ENCODE data around the gene ANKS1B. TPM values are rescaled to one million over a fixed set of nuclear protein-coding genes. Genes with fewer than 3 reads are reported as not detected.

Gene ANKS1B
- total and polyA plus RNA-seq, 7 donors, result 1.0 to 57.3 (median 30.1) TPM; not detected in 1

- DNase-seq, result no peak
- H3K9me3 ChIP-seq, result no peaks in the 10 kb centered on the region
- H3K27me3 ChIP-seq, result no peaks in the 10 kb centered on the region
- 84 to 87% methylated on average over 6 of the region's 6 CpGs for WGBS, 2 donors
- no peaks in the 10 kb centered on the region for H3K36me3 ChIP-seq
- TF ChIP-seq POLR2AphosphoS5 (IDR thresholded peaks at IDR 0.05), result no peak
- TF ChIP-seq, protein P1, sequence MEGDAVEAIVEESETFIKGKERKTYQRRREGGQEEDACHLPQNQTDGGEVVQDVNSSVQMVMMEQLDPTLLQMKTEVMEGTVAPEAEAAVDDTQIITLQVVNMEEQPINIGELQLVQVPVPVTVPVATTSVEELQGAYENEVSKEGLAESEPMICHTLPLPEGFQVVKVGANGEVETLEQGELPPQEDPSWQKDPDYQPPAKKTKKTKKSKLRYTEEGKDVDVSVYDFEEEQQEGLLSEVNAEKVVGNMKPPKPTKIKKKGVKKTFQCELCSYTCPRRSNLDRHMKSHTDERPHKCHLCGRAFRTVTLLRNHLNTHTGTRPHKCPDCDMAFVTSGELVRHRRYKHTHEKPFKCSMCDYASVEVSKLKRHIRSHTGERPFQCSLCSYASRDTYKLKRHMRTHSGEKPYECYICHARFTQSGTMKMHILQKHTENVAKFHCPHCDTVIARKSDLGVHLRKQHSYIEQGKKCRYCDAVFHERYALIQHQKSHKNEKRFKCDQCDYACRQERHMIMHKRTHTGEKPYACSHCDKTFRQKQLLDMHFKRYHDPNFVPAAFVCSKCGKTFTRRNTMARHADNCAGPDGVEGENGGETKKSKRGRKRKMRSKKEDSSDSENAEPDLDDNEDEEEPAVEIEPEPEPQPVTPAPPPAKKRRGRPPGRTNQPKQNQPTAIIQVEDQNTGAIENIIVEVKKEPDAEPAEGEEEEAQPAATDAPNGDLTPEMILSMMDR (IDR thresholded peaks at IDR 0.05), result no peak
- TF ChIP-seq EP300 (IDR thresholded peaks at IDR 0.05), result no peak
- TF ChIP-seq POLR2A (IDR thresholded peaks at IDR 0.05), result no peak
- intact Hi-C loops (cut with DNase I), result no loop called here
- no peaks in the 10 kb centered on the region for H3K4me1 ChIP-seq
- no peak overlapping the region for H3K4me3 ChIP-seq
- H3K27ac ChIP-seq, result no peak overlapping the region
These were observed 592.5 kb downstream of the ANKS1B start for GRCh38 chr12:99392091-99392850.

DNA sequence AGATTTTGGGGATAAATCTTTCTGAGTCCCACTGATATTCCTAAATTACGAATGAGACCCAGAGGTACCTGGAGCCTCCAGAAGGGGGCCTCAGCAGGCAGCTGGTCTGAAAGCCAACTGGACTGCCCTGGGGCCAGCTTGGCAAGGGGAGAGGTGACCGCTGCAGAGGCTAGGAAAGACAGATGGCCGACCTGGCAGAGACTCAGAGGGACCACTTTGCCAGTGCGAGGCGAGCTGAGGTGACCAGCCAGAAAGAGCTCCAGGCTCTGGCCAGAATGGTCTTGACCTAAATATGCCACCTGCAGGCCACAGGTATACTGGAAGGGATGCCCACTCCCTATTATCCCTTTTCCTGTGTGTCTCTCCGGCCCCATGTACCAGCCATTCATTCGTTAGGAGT lies 594.0 kb downstream of the ANKS1B start:
- WGBS, 2 donors, result 70 to 80% methylated on average over 7 of the region's 7 CpGs
- DNase-seq, result no peak
- intact Hi-C loops (cut with DNase I), result no loop called here

DNA sequence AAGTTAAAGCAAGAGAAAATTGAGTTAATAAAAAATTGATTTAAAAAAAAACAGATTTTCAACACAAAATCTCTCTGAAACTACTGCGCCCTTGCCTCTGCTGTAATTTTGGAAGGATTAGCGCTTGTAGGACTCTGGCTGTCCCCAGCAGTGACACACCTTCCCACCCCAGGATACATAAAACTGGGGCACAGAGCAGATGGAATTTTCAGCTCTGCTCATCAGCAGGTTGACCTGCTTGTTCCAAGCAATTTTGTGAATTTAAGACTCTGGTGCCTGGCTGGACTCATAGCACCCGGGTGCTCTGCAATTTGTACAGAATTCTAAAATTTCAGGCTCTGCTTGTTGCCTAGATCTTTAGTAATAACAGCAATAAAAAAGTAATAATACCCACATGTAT lies 595.0 kb downstream of the ANKS1B start:
- Histone ChIP-seq H3K4me1 (no peaks in the 10 kb centered on the region), H3K9me3 (no peaks in the 10 kb centered on the region), H3K27ac (no peak overlapping the region), H3K27me3 (no peaks in the 10 kb centered on the region), H3K36me3 (no peaks in the 10 kb centered on the region), H3K4me3 (no peak overlapping the region)
- intact Hi-C loops (cut with DNase I), result no loop called here
- WGBS, 2 donors, result 89 to 94% methylated on average over 3 of the region's 3 CpGs
- TF ChIP-seq EP300 (IDR thresholded peaks at IDR 0.05) (no peak), POLR2AphosphoS5 (IDR thresholded peaks at IDR 0.05) (no peak), POLR2A (IDR thresholded peaks at IDR 0.05) (no peak)
- TF ChIP-seq, protein P1 (IDR thresholded peaks at IDR 0.05), result no peak
- no peak for DNase-seq

More for the DNA sequence above, 594.0 kb downstream of the ANKS1B start:
- no peaks in the 10 kb centered on the region for H3K27me3 ChIP-seq
- no peak for TF ChIP-seq EP300 (IDR thresholded peaks at IDR 0.05)
- no peak for TF ChIP-seq POLR2AphosphoS5 (IDR thresholded peaks at IDR 0.05)
- TF ChIP-seq, protein P1 (IDR thresholded peaks at IDR 0.05), result no peak
- no peak for TF ChIP-seq POLR2A (IDR thresholded peaks at IDR 0.05)
- H3K9me3 ChIP-seq, result no peaks in the 10 kb centered on the region
- no peaks in the 10 kb centered on the region for H3K36me3 ChIP-seq
- no peak overlapping the region for H3K4me3 ChIP-seq
- H3K4me1 ChIP-seq, result no peaks in the 10 kb centered on the region
- no peak overlapping the region for H3K27ac ChIP-seq

DNA sequence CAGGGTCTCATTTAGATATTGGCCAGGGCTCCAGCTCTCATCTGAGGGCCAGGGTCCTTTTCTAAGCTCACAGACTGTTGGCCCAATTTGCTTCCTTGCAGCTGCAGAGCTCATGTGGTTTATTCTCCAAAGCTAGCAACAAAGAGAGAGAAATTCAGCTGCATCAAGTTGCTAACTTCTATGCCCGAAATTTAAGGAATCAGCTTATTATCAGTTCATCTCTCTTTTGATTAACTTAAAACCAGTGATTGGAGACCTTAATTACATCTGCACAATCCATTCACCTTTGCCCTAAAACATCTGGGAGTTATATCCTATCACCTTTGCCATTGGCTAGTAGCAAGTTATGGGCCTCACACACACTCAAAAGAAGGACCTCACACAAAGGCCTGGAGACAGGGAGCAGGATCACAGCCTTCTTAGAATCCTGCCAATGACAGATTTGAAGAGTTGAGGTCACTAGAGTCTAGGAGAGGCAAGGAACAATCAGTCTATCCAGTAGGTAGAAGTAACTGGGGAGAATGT lies 596.0 kb downstream of the ANKS1B start:
- H3K36me3 ChIP-seq, result no peaks in the 10 kb centered on the region
- no peaks in the 10 kb centered on the region for H3K27me3 ChIP-seq
- H3K9me3 ChIP-seq, result no peaks in the 10 kb centered on the region
- 60 to 77% methylated on average over 1 of the region's 1 CpG for WGBS, 2 donors
- H3K4me1 ChIP-seq, result no peaks in the 10 kb centered on the region
- H3K27ac ChIP-seq, result no peak overlapping the region
- DNase-seq, result no peak
- H3K4me3 ChIP-seq, result no peak overlapping the region
- intact Hi-C loops (cut with DNase I), result no loop called here
- TF ChIP-seq POLR2AphosphoS5 (IDR thresholded peaks at IDR 0.05) (no peak), EP300 (IDR thresholded peaks at IDR 0.05) (no peak), POLR2A (IDR thresholded peaks at IDR 0.05) (no peak)
- TF ChIP-seq, protein P1 (IDR thresholded peaks at IDR 0.05), result no peak
